ENCODE measurements around the gene INSL3.

GRCh38 chr19:17834350-17835181, 13.2 kb upstream of the INSL3 start:
- TF ChIP-seq POLR2A (IDR thresholded peaks at IDR 0.05), result no peak
- no peak for TF ChIP-seq CTCF (IDR thresholded peaks at IDR 0.05)
- no peak for TF ChIP-seq EP300 (IDR thresholded peaks at IDR 0.05)

All from tibial nerve (tissue), 4 donors.